DND-41 (cell line): Measurements from ENCODE around the gene MCF2L2.

ENCODE experiments used
- ATAC-seq: fragments of 200-7000 bp; cut with Tn5 transposase; 3 replicates; pipeline ENCODE4 v1.9.1; 2021; ENCODE audit warnings: low read depth; ENCODE audit not compliant: insufficient read depth
- DNase-seq: peaks from one replicate; pipeline ENCODE4 v3.0.0-alpha.2; 2020
- H2AFZ ChIP-seq: 2 replicates; pipeline ENCODE4 v1.6.0; 2012; ENCODE audit warnings: low read depth, low read length
- H3K27ac ChIP-seq: 2 replicates; pipeline ENCODE4 v1.5.1; 2012; ENCODE audit warnings: low read length, inconsistent platforms
- H3K27me3 ChIP-seq: fragments of 200-600 bp; sonication (generic); 2 replicates; pipeline ENCODE4 v1.6.0; 2012; ENCODE audit warnings: low read length, mild to moderate bottlenecking, inconsistent platforms; ENCODE audit not compliant: insufficient read depth, poor library complexity
- H3K36me3 ChIP-seq: 2 replicates; pipeline ENCODE4 v1.5.1; 2012; ENCODE audit warnings: low read length, inconsistent platforms; ENCODE audit not compliant: insufficient read depth
- H3K4me1 ChIP-seq: 2 replicates; pipeline ENCODE4 v1.5.1; 2012; ENCODE audit warnings: mild to moderate bottlenecking, low read length; ENCODE audit not compliant: insufficient read depth
- H3K4me2 ChIP-seq: 2 replicates; pipeline ENCODE4 v1.6.0; 2012; ENCODE audit warnings: mild to moderate bottlenecking, moderate library complexity, low read length, inconsistent platforms; ENCODE audit not compliant: insufficient read depth
- H3K4me3 ChIP-seq, 2 experiments: fragments of 200-600 bp in 1 of 2; shearing (Covaris generic) in 1 of 2; 2 replicates each; pipeline ENCODE4 v1.5.1; 2012 to 2016; ENCODE audit warnings: inconsistent platforms in 2 of 2, low read length in 2 of 2, mild to moderate bottlenecking in 2 of 2, low read depth in 1 of 2, moderate library complexity in 1 of 2
- H3K79me2 ChIP-seq: 2 replicates; pipeline ENCODE4 v1.6.0; 2012; ENCODE audit warnings: low read length, inconsistent platforms; ENCODE audit not compliant: insufficient read depth
- H3K9ac ChIP-seq: 2 replicates; pipeline ENCODE4 v1.6.0; 2012; ENCODE audit warnings: low read depth, mild to moderate bottlenecking, inconsistent platforms, low read length, moderate library complexity
- H3K9me3 ChIP-seq: 2 replicates; pipeline ENCODE4 v1.5.1; 2012; ENCODE audit warnings: low read length, moderate library complexity, mild to moderate bottlenecking, inconsistent platforms; ENCODE audit not compliant: insufficient read depth, severe bottlenecking
- H4K20me1 ChIP-seq: 2 replicates; pipeline ENCODE4 v1.6.0; 2012; ENCODE audit warnings: low read length; ENCODE audit not compliant: insufficient read depth
- CTCF ChIP-seq: IDR thresholded peaks from 2 replicates; pipeline ENCODE4 v1.5.1; 2012; ENCODE audit warnings: borderline replicate concordance, low read length, moderate library complexity, mild to moderate bottlenecking; ENCODE audit not compliant: poor library complexity, severe bottlenecking; ENCODE audit errors: extremely low read depth
- EZH2 ChIP-seq: IDR thresholded peaks from 3 replicates; pipeline ENCODE4 v1.6.1; 2012; ENCODE audit warnings: borderline replicate concordance, low read depth, mild to moderate bottlenecking, moderate library complexity, low read length, inconsistent platforms; ENCODE audit not compliant: severe bottlenecking

The MCF2L2 gene

GRCh38 chr3:183435661-183436060 lies 7.2 kb upstream of the MCF2L2 start:
- Histone ChIP-seq H3K27me3 (peaks cover 8% of the 10 kb centered on the region), H3K9me3 (no peaks in the 10 kb centered on the region), H3K4me3 (no peak overlapping the region), H4K20me1 (no peaks in the 10 kb centered on the region), H3K9ac (no peak overlapping the region), H3K27ac (no peak overlapping the region), H3K79me2 (no peaks in the 10 kb centered on the region), H3K4me1 (no peaks in the 10 kb centered on the region), H3K36me3 (no peaks in the 10 kb centered on the region), H3K4me2 (no peak overlapping the region), H2AFZ (no peak overlapping the region)
- ATAC-seq, result no peak
- no peak for DNase-seq
- TF ChIP-seq EZH2, result no peak
- no peak for TF ChIP-seq CTCF

- ATAC-seq (no peak), DNase-seq (no peak)
- Histone ChIP-seq H3K9me3 (no peaks in the 10 kb centered on the region), H3K36me3 (no peaks in the 10 kb centered on the region), H3K27ac (no peak overlapping the region), H4K20me1 (no peaks in the 10 kb centered on the region), H3K27me3 (peaks cover 8% of the 10 kb centered on the region), H3K79me2 (no peaks in the 10 kb centered on the region), H2AFZ (no peak overlapping the region), H3K4me3 (no peak overlapping the region), H3K4me1 (no peaks in the 10 kb centered on the region), H3K9ac (no peak overlapping the region), H3K4me2 (no peak overlapping the region)
- TF ChIP-seq CTCF (no peak), EZH2 (no peak)
Measured at GRCh38 chr3:183434992-183435391, 6.6 kb upstream of the MCF2L2 start.

- Histone ChIP-seq H3K4me3 (no peak overlapping the region), H3K9ac (no peak overlapping the region), H3K4me1 (no peaks in the 10 kb centered on the region), H3K79me2 (no peaks in the 10 kb centered on the region), H3K27ac (no peak overlapping the region), H3K27me3 (peaks cover 11% of the 10 kb centered on the region), H3K9me3 (no peaks in the 10 kb centered on the region), H2AFZ (no peak overlapping the region), H3K36me3 (no peaks in the 10 kb centered on the region), H4K20me1 (no peaks in the 10 kb centered on the region), H3K4me2 (no peak overlapping the region)
- ATAC-seq (no peak), DNase-seq (no peak)
- TF ChIP-seq EZH2, result no peak
- no peak for TF ChIP-seq CTCF
Measured at GRCh38 chr3:183434503-183434902, 6.1 kb upstream of the MCF2L2 start.
